ENCODE results near the gene HYLS1. TPM values are rescaled to one million over a fixed set of nuclear protein-coding genes. Genes with fewer than 3 reads are reported as not detected.

HYLS1 gene
- total and polyA plus RNA-seq, 4 donors, result 8.1 to 12.3 (median 10.5) TPM

DNA sequence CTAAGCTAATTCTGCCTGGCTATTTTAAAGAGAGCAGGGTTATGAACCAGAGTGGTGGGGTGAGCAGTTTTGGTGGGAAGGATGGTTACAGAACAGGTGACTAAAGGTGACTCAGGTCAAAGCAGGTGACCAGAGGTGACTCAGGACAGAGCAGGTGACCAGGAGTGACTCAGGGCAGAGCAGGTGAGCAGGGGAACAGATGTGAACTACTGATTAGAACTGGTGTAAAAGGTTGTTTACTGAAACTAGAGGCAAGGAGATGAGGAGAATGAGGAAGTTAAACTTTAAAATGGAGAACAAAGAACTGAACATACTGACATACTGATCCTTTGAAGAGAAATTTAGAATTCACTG lies 15.4 kb upstream of the HYLS1 start:
- DNase-seq (ENCODE audit: low read depth in 4 of 6, low spot score in 6 of 6), result no peak
- Histone ChIP-seq H3K27ac (ENCODE audit: low read depth, low read length) (no peak overlapping the region), H3K9me3 (ENCODE audit: control insufficient read depth, insufficient read depth, low read length) (no peaks in the 10 kb centered on the region), H3K36me3 (ENCODE audit: control insufficient read depth, insufficient read depth, low read length) (no peaks in the 10 kb centered on the region), H3K4me3 (ENCODE audit: low read depth, low read length) (no peak overlapping the region), H3K27me3 (ENCODE audit: control insufficient read depth, insufficient read depth, low read length) (no peaks in the 10 kb centered on the region), H3K4me1 (ENCODE audit: control insufficient read depth, insufficient read depth, low read length) (peaks cover 4% of the 10 kb centered on the region)

DNA sequence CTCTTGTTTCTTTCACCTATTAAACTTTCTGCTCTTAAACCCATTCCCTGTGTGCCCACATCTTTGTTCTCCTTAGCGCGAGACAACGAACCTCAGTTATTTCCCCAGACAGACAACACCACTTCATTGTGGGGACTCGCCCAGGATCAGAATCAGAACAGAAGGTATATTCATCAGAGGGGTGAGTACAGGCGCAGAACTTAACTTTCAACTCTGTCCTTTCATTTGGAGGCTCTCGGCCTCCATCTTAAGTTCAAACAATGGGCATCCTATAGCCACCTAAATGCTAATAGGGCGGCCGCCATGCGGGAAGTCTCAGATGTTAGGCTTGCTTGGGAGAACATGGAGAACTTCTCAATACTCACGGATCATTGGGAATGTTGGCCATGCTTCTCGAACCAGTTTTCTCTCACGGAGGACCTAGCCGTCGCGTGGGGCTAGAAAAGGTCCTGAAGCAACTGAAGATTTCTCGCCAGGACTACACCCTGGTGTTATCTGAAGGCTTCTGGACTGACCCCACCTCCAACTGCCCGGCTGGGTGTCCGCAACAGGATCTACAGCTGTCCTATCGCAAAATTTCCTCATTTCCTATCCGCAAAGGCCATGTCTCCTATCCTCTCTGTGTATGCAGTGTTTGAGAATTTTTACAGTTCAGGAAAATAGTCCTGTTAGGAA lies 13.4 kb upstream of the HYLS1 start:
- Histone ChIP-seq H3K4me3 (ENCODE audit: low read depth, low read length) (peak overlapping the region; percentile 21), H3K27me3 (ENCODE audit: control insufficient read depth, insufficient read depth, low read length) (no peaks in the 10 kb centered on the region), H3K9me3 (ENCODE audit: control insufficient read depth, insufficient read depth, low read length) (no peaks in the 10 kb centered on the region), H3K36me3 (ENCODE audit: control insufficient read depth, insufficient read depth, low read length) (no peaks in the 10 kb centered on the region), H3K4me1 (ENCODE audit: control insufficient read depth, insufficient read depth, low read length) (peaks cover 4% of the 10 kb centered on the region), H3K27ac (ENCODE audit: low read depth, low read length) (no peak overlapping the region)
- WGBS (ENCODE audit: insufficient coverage), result 62% methylated on average over 6 of the region's 20 CpGs
- peak in 1 of 6 donors; percentile 5 for DNase-seq (ENCODE audit: low read depth in 4 of 6, low spot score in 6 of 6)

DNA sequence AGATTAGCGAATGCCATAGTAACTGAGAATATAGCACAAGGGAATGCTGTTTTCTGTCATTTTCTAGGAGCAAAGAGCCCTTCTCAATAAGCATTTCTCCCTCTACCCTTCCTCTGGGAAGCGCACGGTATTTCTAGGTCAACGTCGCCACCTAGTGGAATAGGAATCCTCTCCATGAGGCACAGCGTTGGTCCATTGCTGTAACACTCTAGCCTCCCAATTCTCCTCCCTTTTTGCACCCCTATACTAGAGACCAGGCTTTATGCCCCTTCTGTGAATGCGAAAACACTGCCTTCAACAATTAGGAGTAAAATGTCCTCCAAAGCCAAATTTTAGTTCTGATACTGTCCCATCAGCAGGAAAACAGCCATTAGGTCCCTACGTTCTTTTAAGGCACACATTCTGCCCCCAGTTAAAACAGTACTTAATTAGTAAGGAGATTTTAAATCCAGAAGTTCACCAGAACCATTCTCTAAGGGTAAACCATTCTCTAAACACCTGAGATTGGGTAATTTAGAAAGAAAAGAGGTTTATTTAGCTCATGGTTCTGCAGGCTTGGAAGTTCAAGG lies 12.8 kb upstream of the HYLS1 start:
- WGBS (ENCODE audit: insufficient coverage), result 0% methylated on average over 7 of the region's 8 CpGs
- Histone ChIP-seq H3K4me1 (ENCODE audit: control insufficient read depth, insufficient read depth, low read length) (peaks cover 4% of the 10 kb centered on the region), H3K36me3 (ENCODE audit: control insufficient read depth, insufficient read depth, low read length) (no peaks in the 10 kb centered on the region), H3K9me3 (ENCODE audit: control insufficient read depth, insufficient read depth, low read length) (no peaks in the 10 kb centered on the region), H3K4me3 (ENCODE audit: low read depth, low read length) (peak overlapping the region; percentile 6), H3K27ac (ENCODE audit: low read depth, low read length) (no peak overlapping the region), H3K27me3 (ENCODE audit: control insufficient read depth, insufficient read depth, low read length) (no peaks in the 10 kb centered on the region)
- peak; percentile 63 to 96 (median 74) for DNase-seq (ENCODE audit: low read depth in 4 of 6, low spot score in 6 of 6)

DNA sequence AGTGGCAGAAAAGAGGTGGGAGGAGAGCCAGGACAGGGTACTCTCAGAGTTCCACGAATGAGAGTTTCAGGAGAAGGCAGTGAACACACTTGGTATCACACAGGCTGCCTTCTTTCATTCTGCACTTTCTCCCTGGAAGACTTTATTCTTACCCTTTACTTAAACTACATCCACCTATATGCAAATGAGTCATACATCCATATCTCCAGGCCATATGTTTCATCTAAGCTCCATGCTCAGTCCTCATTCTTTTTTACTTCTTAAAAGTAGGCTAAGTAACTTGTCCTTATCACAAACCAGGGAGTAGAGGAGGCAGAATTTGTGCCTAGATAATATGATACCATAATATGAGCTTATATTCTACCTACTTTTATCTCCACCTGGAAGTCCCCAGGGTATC lies 6.2 kb upstream of the HYLS1 start:
- no peaks in the 10 kb centered on the region for H3K27me3 ChIP-seq (ENCODE audit: control insufficient read depth, insufficient read depth, low read length)

DNA sequence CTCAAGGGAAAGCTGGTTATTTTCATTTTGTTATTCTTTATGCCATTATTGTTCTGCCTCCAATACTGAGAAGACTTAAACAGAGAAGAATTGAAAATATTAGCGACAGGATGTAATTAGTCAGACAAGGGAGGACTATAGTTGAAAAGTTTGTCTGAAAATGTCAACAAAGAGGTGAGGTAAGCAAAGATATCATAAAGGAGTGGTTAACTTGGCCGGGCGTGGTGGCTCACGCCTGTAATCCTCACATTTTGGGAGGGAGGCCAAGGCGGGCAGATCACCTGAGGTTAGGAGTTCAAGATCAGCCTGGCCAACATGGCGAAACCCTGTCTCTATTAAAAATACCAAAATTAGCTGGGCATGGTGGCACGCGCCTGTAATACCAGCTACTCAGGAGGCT lies 4.1 kb upstream of the HYLS1 start:
- H3K4me3 ChIP-seq (ENCODE audit: low read depth, low read length), result no peak overlapping the region
- no peak for DNase-seq (ENCODE audit: low read depth in 4 of 6, low spot score in 6 of 6)
- H3K36me3 ChIP-seq (ENCODE audit: control insufficient read depth, insufficient read depth, low read length), result no peaks in the 10 kb centered on the region
- no peak overlapping the region for H3K27ac ChIP-seq (ENCODE audit: low read depth, low read length)
- peaks cover 11% of the 10 kb centered on the region for H3K4me1 ChIP-seq (ENCODE audit: control insufficient read depth, insufficient read depth, low read length)
- H3K27me3 ChIP-seq (ENCODE audit: control insufficient read depth, insufficient read depth, low read length), result no peaks in the 10 kb centered on the region
- no peaks in the 10 kb centered on the region for H3K9me3 ChIP-seq (ENCODE audit: control insufficient read depth, insufficient read depth, low read length)
- WGBS (ENCODE audit: insufficient coverage), result 84% methylated on average over 8 of the region's 8 CpGs

More for the DNA sequence above, 6.2 kb upstream of the HYLS1 start:
- H3K4me1 ChIP-seq (ENCODE audit: control insufficient read depth, insufficient read depth, low read length), result no peaks in the 10 kb centered on the region
- DNase-seq (ENCODE audit: low read depth in 4 of 6, low spot score in 6 of 6), result no peak
- no peaks in the 10 kb centered on the region for H3K9me3 ChIP-seq (ENCODE audit: control insufficient read depth, insufficient read depth, low read length)
- no peak overlapping the region for H3K27ac ChIP-seq (ENCODE audit: low read depth, low read length)
- no peaks in the 10 kb centered on the region for H3K36me3 ChIP-seq (ENCODE audit: control insufficient read depth, insufficient read depth, low read length)
- no peak overlapping the region for H3K4me3 ChIP-seq (ENCODE audit: low read depth, low read length)
- WGBS (ENCODE audit: insufficient coverage), result 80% methylated on average over 1 of the region's 1 CpG

DNA sequence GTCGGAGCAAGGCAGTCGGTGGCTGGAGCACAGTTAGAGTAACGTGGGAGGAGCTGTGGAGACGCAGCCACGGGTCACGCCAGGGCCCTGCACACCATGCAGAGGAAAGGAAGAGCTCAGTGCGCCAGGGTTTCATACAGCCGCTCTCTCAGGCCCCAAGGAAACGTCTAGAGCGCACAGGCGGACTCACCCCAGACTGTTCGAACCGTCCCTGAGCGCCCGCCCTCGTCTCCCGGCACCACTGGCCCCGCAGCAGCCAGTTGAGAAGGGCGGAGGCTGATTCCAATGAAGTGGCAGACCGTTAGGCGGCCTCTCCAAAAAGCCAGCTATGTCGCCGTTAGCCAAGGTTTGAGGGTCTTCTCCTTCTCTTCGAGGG lies 483 bp upstream of the HYLS1 start:
- WGBS (ENCODE audit: insufficient coverage), result 25% methylated on average over 24 of the region's 24 CpGs
- Histone ChIP-seq H3K9me3 (ENCODE audit: control insufficient read depth, insufficient read depth, low read length) (no peaks in the 10 kb centered on the region), H3K4me1 (ENCODE audit: control insufficient read depth, insufficient read depth, low read length) (peaks cover 13% of the 10 kb centered on the region), H3K27me3 (ENCODE audit: control insufficient read depth, insufficient read depth, low read length) (no peaks in the 10 kb centered on the region), H3K27ac (ENCODE audit: low read depth, low read length) (peak overlapping the region; percentile 92), H3K4me3 (ENCODE audit: low read depth, low read length) (peak overlapping the region; percentile 85), H3K36me3 (ENCODE audit: control insufficient read depth, insufficient read depth, low read length) (no peaks in the 10 kb centered on the region)
- peak in 4 of 6 donors; percentile 15 to 71 (median 43) for DNase-seq (ENCODE audit: low read depth in 4 of 6, low spot score in 6 of 6)

DNA sequence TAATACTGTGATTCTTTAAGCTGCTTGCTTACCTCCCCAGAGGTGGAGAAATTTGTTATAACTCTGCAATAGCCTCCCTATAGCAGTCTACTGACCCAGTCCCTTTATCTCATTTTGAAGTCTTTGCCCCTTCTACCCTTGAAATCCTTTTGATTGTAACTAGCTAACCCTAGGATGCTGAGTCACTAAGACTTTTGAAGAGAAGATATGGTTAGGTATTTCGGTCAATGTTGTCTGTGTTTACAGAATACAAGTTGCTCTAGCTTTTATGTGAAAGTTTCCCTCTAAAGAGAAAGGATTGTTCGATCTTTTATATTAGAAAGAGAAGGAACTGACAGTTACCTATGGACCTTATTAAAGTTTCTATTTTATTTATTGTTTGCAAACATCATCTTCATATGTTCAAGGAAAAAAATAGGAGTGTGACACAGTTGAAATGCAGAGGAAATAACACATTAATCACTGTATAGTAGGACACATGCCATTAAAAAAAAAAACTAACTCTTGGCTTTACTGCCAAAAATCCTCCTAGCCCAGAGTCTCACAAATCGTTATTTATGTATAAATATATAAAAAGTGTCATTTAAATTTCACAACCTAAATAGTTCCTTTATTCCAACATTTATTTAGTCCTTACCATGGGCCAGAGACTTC lies 3.1 kb downstream of the HYLS1 start:
- Histone ChIP-seq H3K4me1 (ENCODE audit: control insufficient read depth, insufficient read depth, low read length) (peaks cover 13% of the 10 kb centered on the region), H3K36me3 (ENCODE audit: control insufficient read depth, insufficient read depth, low read length) (peaks cover 3% of the 10 kb centered on the region), H3K4me3 (ENCODE audit: low read depth, low read length) (no peak overlapping the region), H3K9me3 (ENCODE audit: control insufficient read depth, insufficient read depth, low read length) (no peaks in the 10 kb centered on the region), H3K27me3 (ENCODE audit: control insufficient read depth, insufficient read depth, low read length) (no peaks in the 10 kb centered on the region), H3K27ac (ENCODE audit: low read depth, low read length) (no peak overlapping the region)
- DNase-seq (ENCODE audit: low read depth in 4 of 6, low spot score in 6 of 6), result no peak
- 100% methylated on average over 1 of the region's 3 CpGs for WGBS (ENCODE audit: insufficient coverage)

DNA sequence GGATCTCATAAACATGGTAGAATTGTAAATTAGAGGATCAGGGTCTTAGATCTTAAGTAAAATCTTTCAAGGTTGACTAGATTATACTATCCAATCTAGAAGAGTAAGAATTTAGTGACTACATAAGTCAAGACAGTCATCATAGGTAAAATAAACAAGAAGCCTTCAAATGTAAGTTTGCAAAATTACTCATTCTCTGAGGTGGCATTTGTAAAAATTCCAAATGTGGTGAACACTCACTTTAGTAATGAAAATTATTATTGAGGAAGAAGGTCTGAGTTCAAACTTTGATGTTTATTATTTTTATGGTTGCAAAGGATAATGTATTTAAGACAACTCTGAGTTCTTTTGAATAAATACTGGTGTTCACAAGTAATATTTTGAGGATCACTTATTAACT lies 4.6 kb downstream of the HYLS1 start:
- DNase-seq (ENCODE audit: low read depth in 4 of 6, low spot score in 6 of 6), result no peak
- H3K27ac ChIP-seq (ENCODE audit: low read depth, low read length), result no peak overlapping the region
- H3K36me3 ChIP-seq (ENCODE audit: control insufficient read depth, insufficient read depth, low read length), result peaks cover 3% of the 10 kb centered on the region
- H3K4me3 ChIP-seq (ENCODE audit: low read depth, low read length), result no peak overlapping the region
- no peaks in the 10 kb centered on the region for H3K9me3 ChIP-seq (ENCODE audit: control insufficient read depth, insufficient read depth, low read length)
- H3K27me3 ChIP-seq (ENCODE audit: control insufficient read depth, insufficient read depth, low read length), result no peaks in the 10 kb centered on the region
- H3K4me1 ChIP-seq (ENCODE audit: control insufficient read depth, insufficient read depth, low read length), result peaks cover 9% of the 10 kb centered on the region

DNA sequence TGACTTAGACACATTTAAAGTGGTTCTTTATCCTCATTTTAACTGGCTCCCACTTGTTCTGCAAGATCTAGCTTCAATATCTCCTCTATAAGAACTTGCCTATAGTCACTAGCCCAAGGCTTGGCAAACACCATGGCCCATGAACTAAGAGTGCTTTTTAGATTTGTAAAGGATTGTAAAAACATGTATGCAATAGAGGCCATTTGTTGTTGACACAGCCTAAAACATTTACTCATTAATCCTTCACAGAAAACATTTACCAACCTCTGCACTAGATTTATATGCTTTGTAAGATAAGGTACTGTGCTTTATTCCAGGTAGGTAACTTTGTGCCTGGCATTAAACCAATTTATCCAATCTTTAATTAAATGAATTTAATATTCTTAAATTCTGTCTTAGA lies 5.5 kb downstream of the HYLS1 start:
- H3K36me3 ChIP-seq (ENCODE audit: control insufficient read depth, insufficient read depth, low read length), result peaks cover 3% of the 10 kb centered on the region
- no peaks in the 10 kb centered on the region for H3K9me3 ChIP-seq (ENCODE audit: control insufficient read depth, insufficient read depth, low read length)
- H3K4me1 ChIP-seq (ENCODE audit: control insufficient read depth, insufficient read depth, low read length), result peaks cover 6% of the 10 kb centered on the region
- H3K27me3 ChIP-seq (ENCODE audit: control insufficient read depth, insufficient read depth, low read length), result no peaks in the 10 kb centered on the region
- H3K4me3 ChIP-seq (ENCODE audit: low read depth, low read length), result no peak overlapping the region
- no peak overlapping the region for H3K27ac ChIP-seq (ENCODE audit: low read depth, low read length)
- no peak for DNase-seq (ENCODE audit: low read depth in 4 of 6, low spot score in 6 of 6)

DNA sequence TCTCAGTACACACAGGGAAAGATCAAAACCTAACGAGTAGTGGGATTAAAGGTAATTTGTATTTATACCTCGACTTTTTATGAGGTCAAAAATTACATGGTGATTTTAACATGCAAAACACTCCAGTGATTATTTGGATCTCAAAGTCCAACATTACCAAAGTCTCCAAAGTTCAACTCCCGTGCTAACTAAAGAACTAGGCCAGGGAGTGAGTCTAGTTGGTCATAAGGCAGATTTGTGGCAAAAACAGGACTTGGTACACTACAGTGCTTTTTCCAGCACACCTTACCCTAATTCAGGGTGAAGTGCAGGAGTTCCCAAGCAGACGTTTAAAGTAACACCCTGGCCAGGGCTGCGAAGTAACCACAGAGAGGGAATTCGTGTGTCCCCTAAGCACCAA lies 14.4 kb downstream of the HYLS1 start:
- no peak overlapping the region for H3K27ac ChIP-seq (ENCODE audit: low read depth, low read length)
- no peak for DNase-seq (ENCODE audit: low read depth in 4 of 6, low spot score in 6 of 6)
- H3K4me1 ChIP-seq (ENCODE audit: control insufficient read depth, insufficient read depth, low read length), result peaks cover 16% of the 10 kb centered on the region
- 72% methylated on average over 3 of the region's 6 CpGs for WGBS (ENCODE audit: insufficient coverage)
- no peak overlapping the region for H3K4me3 ChIP-seq (ENCODE audit: low read depth, low read length)
- H3K9me3 ChIP-seq (ENCODE audit: control insufficient read depth, insufficient read depth, low read length), result no peaks in the 10 kb centered on the region
- H3K27me3 ChIP-seq (ENCODE audit: control insufficient read depth, insufficient read depth, low read length), result no peaks in the 10 kb centered on the region
- H3K36me3 ChIP-seq (ENCODE audit: control insufficient read depth, insufficient read depth, low read length), result peaks cover 10% of the 10 kb centered on the region

Data from spinal cord (tissue), 10 donors.